ENCODE measurements around the gene ZNF579.

ZNF579 gene

GRCh38 chr19:55621205-55621672 is 40.6 kb upstream of the ZNF579 start:
- H3K9ac ChIP-seq (ENCODE audit: insufficient read length): no peak overlapping the region
- peaks cover 5% of the 10 kb centered on the region; the same call in 1 of the 2 replicates for H3K36me3 ChIP-seq (ENCODE audit: insufficient read depth, low read length)
- no peak for DNase-seq (ENCODE audit: low read depth, low spot score)
- TF ChIP-seq FOXP2 (optimal IDR thresholded peaks at IDR 0.05; ENCODE audit: control extremely low read depth, extremely low read length, insufficient read depth) (no peak), POLR2AphosphoS5 (IDR thresholded peaks at IDR 0.05; ENCODE audit: borderline replicate concordance, low read depth, low read length) (no peak; the same call in 1 of the 2 replicates), EZH2 (IDR thresholded peaks at IDR 0.05) (no peak)
- no peak overlapping the region for H3K4me3 ChIP-seq
- H3K27ac ChIP-seq: no peak overlapping the region
- H3K9me3 ChIP-seq (ENCODE audit: low read depth, low read length): no peaks in the 10 kb centered on the region

- no peak overlapping the region for H3K9ac ChIP-seq (ENCODE audit: insufficient read length)
- TF ChIP-seq EZH2 (IDR thresholded peaks at IDR 0.05) (no peak), POLR2AphosphoS5 (IDR thresholded peaks at IDR 0.05; ENCODE audit: borderline replicate concordance, low read depth, low read length) (no peak; the same call in 1 of the 2 replicates), FOXP2 (optimal IDR thresholded peaks at IDR 0.05; ENCODE audit: control extremely low read depth, extremely low read length, insufficient read depth) (no peak)
- H3K36me3 ChIP-seq (ENCODE audit: insufficient read depth, low read length): peaks cover 5% of the 10 kb centered on the region; the same call in 1 of the 2 replicates
- no peak overlapping the region for H3K4me3 ChIP-seq
- no peaks in the 10 kb centered on the region for H3K9me3 ChIP-seq (ENCODE audit: low read depth, low read length)
- no peak for DNase-seq (ENCODE audit: low read depth, low spot score)
- peak overlapping the region; percentile 64 for H3K27ac ChIP-seq
Observed at GRCh38 chr19:55620410-55621204, 40.0 kb upstream of the ZNF579 start.

- Histone ChIP-seq H3K9ac (ENCODE audit: insufficient read length) (no peak overlapping the region), H3K4me3 (no peak overlapping the region), H3K27ac (peak overlapping the region; percentile 71), H3K9me3 (ENCODE audit: low read depth, low read length) (no peaks in the 10 kb centered on the region), H3K36me3 (ENCODE audit: insufficient read depth, low read length) (peaks cover 5% of the 10 kb centered on the region; the same call in 1 of the 2 replicates)
- TF ChIP-seq EZH2 (IDR thresholded peaks at IDR 0.05) (no peak), FOXP2 (optimal IDR thresholded peaks at IDR 0.05; ENCODE audit: control extremely low read depth, extremely low read length, insufficient read depth) (no peak), POLR2AphosphoS5 (IDR thresholded peaks at IDR 0.05; ENCODE audit: borderline replicate concordance, low read depth, low read length) (no peak)
- no peak for DNase-seq (ENCODE audit: low read depth, low spot score)
Observed at GRCh38 chr19:55619286-55619685, 38.6 kb upstream of the ZNF579 start.

GRCh38 chr19:55618426-55618825 is 37.8 kb upstream of the ZNF579 start:
- Histone ChIP-seq H3K4me3 (no peak overlapping the region), H3K9ac (ENCODE audit: insufficient read length) (no peak overlapping the region), H3K27ac (no peak overlapping the region; the same call in 1 of the 2 replicates), H3K36me3 (ENCODE audit: insufficient read depth, low read length) (peaks cover 5% of the 10 kb centered on the region; the same call in 1 of the 2 replicates), H3K9me3 (ENCODE audit: low read depth, low read length) (no peaks in the 10 kb centered on the region)
- TF ChIP-seq POLR2AphosphoS5 (IDR thresholded peaks at IDR 0.05; ENCODE audit: borderline replicate concordance, low read depth, low read length) (no peak), EZH2 (IDR thresholded peaks at IDR 0.05) (no peak), FOXP2 (optimal IDR thresholded peaks at IDR 0.05; ENCODE audit: control extremely low read depth, extremely low read length, insufficient read depth) (no peak)
- DNase-seq (ENCODE audit: low read depth, low spot score): no peak

GRCh38 chr19:55617426-55617825 is 36.8 kb upstream of the ZNF579 start:
- TF ChIP-seq FOXP2 (optimal IDR thresholded peaks at IDR 0.05; ENCODE audit: control extremely low read depth, extremely low read length, insufficient read depth) (no peak), POLR2AphosphoS5 (IDR thresholded peaks at IDR 0.05; ENCODE audit: borderline replicate concordance, low read depth, low read length) (no peak), EZH2 (IDR thresholded peaks at IDR 0.05) (no peak)
- Histone ChIP-seq H3K27ac (no peak overlapping the region), H3K9me3 (ENCODE audit: low read depth, low read length) (no peaks in the 10 kb centered on the region), H3K4me3 (no peak overlapping the region), H3K36me3 (ENCODE audit: insufficient read depth, low read length) (peaks cover 5% of the 10 kb centered on the region; the same call in 1 of the 2 replicates), H3K9ac (ENCODE audit: insufficient read length) (no peak overlapping the region)
- DNase-seq (ENCODE audit: low read depth, low spot score): no peak

GRCh38 chr19:55616395-55616875 is 35.8 kb upstream of the ZNF579 start:
- DNase-seq (ENCODE audit: low read depth, low spot score): no peak
- no peaks in the 10 kb centered on the region for H3K9me3 ChIP-seq (ENCODE audit: low read depth, low read length)
- peaks cover 5% of the 10 kb centered on the region; the same call in 1 of the 2 replicates for H3K36me3 ChIP-seq (ENCODE audit: insufficient read depth, low read length)
- TF ChIP-seq EZH2 (IDR thresholded peaks at IDR 0.05) (no peak), POLR2AphosphoS5 (IDR thresholded peaks at IDR 0.05; ENCODE audit: borderline replicate concordance, low read depth, low read length) (no peak), FOXP2 (optimal IDR thresholded peaks at IDR 0.05; ENCODE audit: control extremely low read depth, extremely low read length, insufficient read depth) (no peak)
- no peak overlapping the region for H3K9ac ChIP-seq (ENCODE audit: insufficient read length)
- no peak overlapping the region for H3K4me3 ChIP-seq
- no peak overlapping the region for H3K27ac ChIP-seq

- H3K4me3 ChIP-seq: no peak overlapping the region
- H3K36me3 ChIP-seq (ENCODE audit: insufficient read depth, low read length): peaks cover 5% of the 10 kb centered on the region; the same call in 1 of the 2 replicates
- DNase-seq (ENCODE audit: low read depth, low spot score): no peak
- H3K27ac ChIP-seq: no peak overlapping the region
- H3K9ac ChIP-seq (ENCODE audit: insufficient read length): no peak overlapping the region
- H3K9me3 ChIP-seq (ENCODE audit: low read depth, low read length): no peaks in the 10 kb centered on the region
- no peak for TF ChIP-seq EZH2 (IDR thresholded peaks at IDR 0.05)
- no peak for TF ChIP-seq POLR2AphosphoS5 (IDR thresholded peaks at IDR 0.05; ENCODE audit: borderline replicate concordance, low read depth, low read length)
- no peak for TF ChIP-seq FOXP2 (optimal IDR thresholded peaks at IDR 0.05; ENCODE audit: control extremely low read depth, extremely low read length, insufficient read depth)
Observed at GRCh38 chr19:55615543-55616394, 35.1 kb upstream of the ZNF579 start.
